Measurements from ENCODE around the gene ANKRD39.

Gene ANKRD39

GRCh38 chr2:96884299-96885094 lies 26.7 kb upstream of the ANKRD39 start:
- TF ChIP-seq, protein P1, sequence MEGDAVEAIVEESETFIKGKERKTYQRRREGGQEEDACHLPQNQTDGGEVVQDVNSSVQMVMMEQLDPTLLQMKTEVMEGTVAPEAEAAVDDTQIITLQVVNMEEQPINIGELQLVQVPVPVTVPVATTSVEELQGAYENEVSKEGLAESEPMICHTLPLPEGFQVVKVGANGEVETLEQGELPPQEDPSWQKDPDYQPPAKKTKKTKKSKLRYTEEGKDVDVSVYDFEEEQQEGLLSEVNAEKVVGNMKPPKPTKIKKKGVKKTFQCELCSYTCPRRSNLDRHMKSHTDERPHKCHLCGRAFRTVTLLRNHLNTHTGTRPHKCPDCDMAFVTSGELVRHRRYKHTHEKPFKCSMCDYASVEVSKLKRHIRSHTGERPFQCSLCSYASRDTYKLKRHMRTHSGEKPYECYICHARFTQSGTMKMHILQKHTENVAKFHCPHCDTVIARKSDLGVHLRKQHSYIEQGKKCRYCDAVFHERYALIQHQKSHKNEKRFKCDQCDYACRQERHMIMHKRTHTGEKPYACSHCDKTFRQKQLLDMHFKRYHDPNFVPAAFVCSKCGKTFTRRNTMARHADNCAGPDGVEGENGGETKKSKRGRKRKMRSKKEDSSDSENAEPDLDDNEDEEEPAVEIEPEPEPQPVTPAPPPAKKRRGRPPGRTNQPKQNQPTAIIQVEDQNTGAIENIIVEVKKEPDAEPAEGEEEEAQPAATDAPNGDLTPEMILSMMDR (IDR thresholded peaks at IDR 0.05; ENCODE audit: extremely low read depth, missing control alignments): no peak
- DNase-seq (ENCODE audit: low spot score): no peak

GRCh38 chr2:96883306-96883705 lies 25.5 kb upstream of the ANKRD39 start:
- no peak for DNase-seq (ENCODE audit: low spot score)
- TF ChIP-seq, protein P1 (IDR thresholded peaks at IDR 0.05; ENCODE audit: extremely low read depth, missing control alignments): no peak

DNA sequence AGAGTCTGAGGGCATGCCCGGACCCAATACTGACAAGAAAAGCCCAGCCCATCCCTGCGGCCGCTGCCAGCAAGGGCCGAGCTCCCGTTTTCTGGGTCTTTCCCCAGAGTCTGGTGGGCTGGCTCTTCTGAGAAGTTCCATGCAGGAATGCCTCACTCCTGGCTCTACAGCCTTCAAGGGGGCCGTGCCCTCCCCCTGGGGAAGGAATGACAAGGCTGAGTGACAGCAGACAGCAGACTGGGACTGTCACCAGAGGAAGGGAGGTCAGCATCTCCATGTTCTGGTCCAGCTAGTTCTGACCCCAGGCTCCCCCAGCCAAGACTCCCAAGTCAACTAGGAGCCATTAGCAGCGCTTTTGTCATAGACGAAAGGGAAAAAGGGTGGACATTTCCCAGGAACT lies 25.1 kb upstream of the ANKRD39 start:
- no peak for DNase-seq (ENCODE audit: low spot score)
- TF ChIP-seq, protein P1 (IDR thresholded peaks at IDR 0.05; ENCODE audit: extremely low read depth, missing control alignments): no peak

GRCh38 chr2:96882230-96882629 lies 24.4 kb upstream of the ANKRD39 start:
- DNase-seq (ENCODE audit: low spot score): no peak
- TF ChIP-seq, protein P1 (IDR thresholded peaks at IDR 0.05; ENCODE audit: extremely low read depth, missing control alignments): no peak

DNA sequence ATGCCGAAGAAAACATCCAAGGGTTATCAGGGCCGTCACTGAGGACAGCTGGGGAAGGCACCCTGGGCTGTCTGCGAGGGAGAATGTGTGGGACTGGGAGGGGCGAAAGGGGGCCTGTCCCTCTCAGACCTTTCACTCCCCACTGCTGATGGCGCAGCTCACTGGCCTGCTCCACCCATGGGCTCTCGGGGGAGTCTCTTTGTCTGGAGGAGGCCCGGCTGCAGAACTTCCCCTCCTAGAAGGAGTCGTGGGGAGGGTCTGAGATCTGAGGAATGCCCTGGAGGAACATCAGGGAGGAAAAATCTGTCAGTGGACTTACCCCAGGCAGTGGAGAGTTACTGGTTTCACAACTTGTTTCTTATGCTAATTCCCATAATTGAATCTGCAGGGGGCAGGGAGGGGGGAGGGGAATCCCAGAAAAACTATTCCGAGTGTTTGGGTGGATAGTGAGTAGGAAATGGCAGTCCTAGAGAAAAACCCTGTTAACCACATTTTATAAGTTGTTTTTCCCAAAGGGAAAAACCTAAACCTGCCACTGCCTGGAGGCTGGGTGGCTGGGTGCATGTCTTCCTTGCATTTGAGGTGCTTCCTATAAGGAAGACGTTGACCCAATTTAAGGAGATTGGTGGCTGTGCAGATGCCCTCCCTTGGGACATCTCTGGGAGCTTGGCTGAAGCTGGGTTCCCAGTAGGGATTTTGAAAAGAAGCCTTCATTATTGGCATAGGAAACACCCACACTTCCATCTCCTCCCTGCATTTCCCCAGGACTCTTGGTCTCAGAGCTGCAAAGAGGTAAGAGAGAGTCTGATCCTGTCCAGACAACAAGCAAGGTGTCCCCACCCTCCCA lies 23.8 kb upstream of the ANKRD39 start:
- DNase-seq (ENCODE audit: low spot score): no peak
- TF ChIP-seq, protein P1 (IDR thresholded peaks at IDR 0.05; ENCODE audit: extremely low read depth, missing control alignments): no peak

DNA sequence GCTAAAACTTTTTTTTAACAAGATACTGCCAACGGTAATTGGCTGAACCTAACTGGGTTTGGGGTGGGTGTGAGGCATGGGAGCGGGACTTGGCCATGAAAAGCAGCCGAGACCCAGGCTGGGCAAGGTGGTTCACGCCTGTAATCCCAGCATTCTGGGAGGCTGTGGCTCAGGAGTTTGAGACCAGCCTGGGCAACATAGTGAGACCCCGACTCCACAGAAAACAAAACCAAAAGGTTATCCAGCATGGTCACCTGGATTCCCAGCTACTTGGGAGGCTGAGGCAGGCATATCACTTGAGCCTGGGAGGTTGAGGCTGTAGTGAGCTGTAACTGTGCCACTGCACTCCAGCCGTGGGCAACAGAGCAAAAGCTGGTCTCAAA lies 23.1 kb upstream of the ANKRD39 start:
- TF ChIP-seq, protein P1 (IDR thresholded peaks at IDR 0.05; ENCODE audit: extremely low read depth, missing control alignments): no peak
- no peak for DNase-seq (ENCODE audit: low spot score)

- DNase-seq (ENCODE audit: low spot score): no peak
- TF ChIP-seq, protein P1 (IDR thresholded peaks at IDR 0.05; ENCODE audit: extremely low read depth, missing control alignments): no peak
Observed at GRCh38 chr2:96879545-96880040, 21.8 kb upstream of the ANKRD39 start.
